ENCODE data around the gene LDB3. TPM values are rescaled to one million over a fixed set of nuclear protein-coding genes. Genes with fewer than 3 reads are reported as not detected.

LDB3 gene
- total RNA-seq, 1 experiment from 2014 or later: 0.03 TPM

DNA sequence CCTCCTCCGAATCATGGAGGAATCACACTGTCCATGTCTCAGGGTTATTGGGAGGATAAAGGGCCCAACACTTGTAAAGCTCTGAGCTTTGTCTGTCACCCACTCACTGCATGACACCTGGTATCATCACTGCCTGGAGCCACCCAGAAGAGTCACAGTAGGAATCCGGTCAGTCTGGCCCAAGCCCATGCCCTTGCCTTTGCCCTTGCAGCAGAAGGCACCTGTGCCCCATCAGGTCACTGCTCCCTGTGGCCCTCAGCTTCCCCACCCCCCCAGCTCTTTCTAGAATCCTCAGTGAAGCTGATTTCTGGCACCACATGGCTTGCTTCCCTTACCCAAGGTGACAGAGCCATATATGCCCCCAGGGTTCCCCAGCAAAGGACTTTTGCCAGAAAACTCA is 14.4 kb downstream of the LDB3 start:
- no peaks in the 10 kb centered on the region for H3K36me3 ChIP-seq (replicated peaks; ENCODE audit: control insufficient read depth, insufficient read depth, low read length)
- H3K27me3 ChIP-seq (ENCODE audit: control insufficient read depth, insufficient read depth, low read length): no peaks in the 10 kb centered on the region
- no peak overlapping the region for H3K4me3 ChIP-seq (ENCODE audit: insufficient read depth, low read depth, low read length)
- no peak for DNase-seq

DNA sequence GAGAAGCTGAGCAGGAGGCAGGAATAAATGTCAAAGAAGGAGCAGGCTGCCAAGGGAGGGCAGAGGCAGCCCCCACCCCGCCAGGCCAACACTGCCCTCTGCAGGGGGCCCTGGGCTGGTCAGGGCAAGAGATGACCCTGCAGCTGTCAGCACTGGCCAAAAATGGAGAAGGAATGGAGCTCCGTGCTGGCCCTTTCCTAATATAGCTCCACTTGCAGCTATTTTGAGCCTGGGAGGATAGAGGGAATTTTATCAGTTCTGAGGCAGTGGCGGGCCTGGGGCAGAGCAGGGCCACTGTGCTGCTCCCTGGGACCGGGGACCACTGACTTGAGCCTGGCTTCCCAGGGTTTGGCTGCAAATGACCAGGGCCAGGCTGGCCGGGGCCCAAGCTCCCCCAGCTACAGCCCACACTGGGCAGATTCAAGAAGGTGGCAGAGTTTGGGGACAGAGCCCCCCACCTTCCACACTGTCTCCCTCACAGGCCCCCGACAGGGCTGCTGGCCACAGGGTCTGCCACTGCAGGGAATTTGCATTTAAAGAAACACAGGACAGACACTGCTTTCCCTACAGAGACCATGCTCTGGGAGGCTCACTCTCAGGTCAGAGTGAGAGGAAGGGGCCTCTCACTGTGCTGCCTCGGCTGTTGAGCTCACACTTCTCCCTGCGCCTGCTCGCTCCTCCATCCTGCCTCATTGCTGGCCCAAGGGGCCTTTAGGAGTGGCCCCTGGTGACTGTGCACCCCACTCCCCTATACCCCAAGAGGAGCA is 16.2 kb downstream of the LDB3 start:
- no peaks in the 10 kb centered on the region for H3K36me3 ChIP-seq (replicated peaks; ENCODE audit: control insufficient read depth, insufficient read depth, low read length)
- no peaks in the 10 kb centered on the region for H3K27me3 ChIP-seq (ENCODE audit: control insufficient read depth, insufficient read depth, low read length)
- H3K4me3 ChIP-seq (ENCODE audit: insufficient read depth, low read depth, low read length): no peak overlapping the region
- peak; percentile 90 for DNase-seq

GRCh38 chr10:86685416-86685815 is 17.1 kb downstream of the LDB3 start:
- Histone ChIP-seq H3K27me3 (ENCODE audit: control insufficient read depth, insufficient read depth, low read length) (no peaks in the 10 kb centered on the region), H3K36me3 (replicated peaks; ENCODE audit: control insufficient read depth, insufficient read depth, low read length) (no peaks in the 10 kb centered on the region), H3K4me3 (ENCODE audit: insufficient read depth, low read depth, low read length) (no peak overlapping the region)
- DNase-seq: no peak

GRCh38 chr10:86685893-86686632 is 17.8 kb downstream of the LDB3 start:
- no peak overlapping the region for H3K4me3 ChIP-seq (ENCODE audit: insufficient read depth, low read depth, low read length)
- DNase-seq: no peak
- no peaks in the 10 kb centered on the region for H3K36me3 ChIP-seq (replicated peaks; ENCODE audit: control insufficient read depth, insufficient read depth, low read length)
- H3K27me3 ChIP-seq (ENCODE audit: control insufficient read depth, insufficient read depth, low read length): no peaks in the 10 kb centered on the region

DNA sequence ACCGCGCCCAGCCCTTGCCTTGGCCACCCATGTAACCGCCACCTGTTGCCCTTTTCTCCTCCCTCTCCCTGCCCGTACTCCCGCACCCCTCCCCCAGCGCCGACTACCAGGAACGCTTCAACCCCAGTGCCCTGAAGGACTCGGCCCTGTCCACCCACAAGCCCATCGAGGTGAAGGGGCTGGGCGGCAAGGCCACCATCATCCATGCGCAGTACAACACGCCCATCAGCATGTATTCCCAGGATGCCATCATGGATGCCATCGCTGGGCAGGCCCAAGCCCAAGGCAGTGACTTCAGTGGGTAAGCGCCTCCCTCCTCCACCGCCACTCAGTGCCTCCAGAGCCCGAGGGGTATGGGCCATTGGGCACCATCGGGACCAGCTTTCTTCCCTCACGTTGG is 18.7 kb downstream of the LDB3 start:
- no peak for DNase-seq
- Histone ChIP-seq H3K27me3 (ENCODE audit: control insufficient read depth, insufficient read depth, low read length) (no peaks in the 10 kb centered on the region), H3K36me3 (replicated peaks; ENCODE audit: control insufficient read depth, insufficient read depth, low read length) (no peaks in the 10 kb centered on the region), H3K4me3 (ENCODE audit: insufficient read depth, low read depth, low read length) (no peak overlapping the region)

GRCh38 chr10:86687750-86688149 is 19.4 kb downstream of the LDB3 start:
- Histone ChIP-seq H3K27me3 (ENCODE audit: control insufficient read depth, insufficient read depth, low read length) (no peaks in the 10 kb centered on the region), H3K4me3 (ENCODE audit: insufficient read depth, low read depth, low read length) (no peak overlapping the region), H3K36me3 (replicated peaks; ENCODE audit: control insufficient read depth, insufficient read depth, low read length) (no peaks in the 10 kb centered on the region)
- DNase-seq: no peak

GRCh38 chr10:86688398-86688921 is 20.1 kb downstream of the LDB3 start:
- Histone ChIP-seq H3K4me3 (ENCODE audit: insufficient read depth, low read depth, low read length) (no peak overlapping the region), H3K27me3 (ENCODE audit: control insufficient read depth, insufficient read depth, low read length) (no peaks in the 10 kb centered on the region)
- DNase-seq: peak; percentile 91

GRCh38 chr10:86689146-86689545 is 20.8 kb downstream of the LDB3 start:
- DNase-seq: no peak
- Histone ChIP-seq H3K36me3 (replicated peaks; ENCODE audit: control insufficient read depth, insufficient read depth, low read length) (no peaks in the 10 kb centered on the region), H3K4me3 (ENCODE audit: insufficient read depth, low read depth, low read length) (no peak overlapping the region), H3K27me3 (ENCODE audit: control insufficient read depth, insufficient read depth, low read length) (no peaks in the 10 kb centered on the region)

More at GRCh38 chr10:86688398-86688921, 20.1 kb downstream of the LDB3 start:
- H3K36me3 ChIP-seq (replicated peaks; ENCODE audit: control insufficient read depth, insufficient read depth, low read length): no peaks in the 10 kb centered on the region

- H3K36me3 ChIP-seq (replicated peaks; ENCODE audit: control insufficient read depth, insufficient read depth, low read length): no peaks in the 10 kb centered on the region
- DNase-seq: no peak
- no peak overlapping the region for H3K4me3 ChIP-seq (ENCODE audit: insufficient read depth, low read depth, low read length)
- H3K27me3 ChIP-seq (ENCODE audit: control insufficient read depth, insufficient read depth, low read length): no peaks in the 10 kb centered on the region
Observed at GRCh38 chr10:86690231-86690630, 21.9 kb downstream of the LDB3 start.

GRCh38 chr10:86690657-86691084 is 22.4 kb downstream of the LDB3 start:
- H3K27me3 ChIP-seq (ENCODE audit: control insufficient read depth, insufficient read depth, low read length): no peaks in the 10 kb centered on the region
- no peaks in the 10 kb centered on the region for H3K36me3 ChIP-seq (replicated peaks; ENCODE audit: control insufficient read depth, insufficient read depth, low read length)
- H3K4me3 ChIP-seq (ENCODE audit: insufficient read depth, low read depth, low read length): no peak overlapping the region
- DNase-seq: no peak

GRCh38 chr10:86691333-86692022 is 23.2 kb downstream of the LDB3 start:
- Histone ChIP-seq H3K4me3 (ENCODE audit: insufficient read depth, low read depth, low read length) (no peak overlapping the region), H3K27me3 (ENCODE audit: control insufficient read depth, insufficient read depth, low read length) (no peaks in the 10 kb centered on the region), H3K36me3 (replicated peaks; ENCODE audit: control insufficient read depth, insufficient read depth, low read length) (no peaks in the 10 kb centered on the region)
- DNase-seq: no peak

- DNase-seq: no peak
- Histone ChIP-seq H3K27me3 (ENCODE audit: control insufficient read depth, insufficient read depth, low read length) (no peaks in the 10 kb centered on the region), H3K36me3 (replicated peaks; ENCODE audit: control insufficient read depth, insufficient read depth, low read length) (no peaks in the 10 kb centered on the region), H3K4me3 (ENCODE audit: insufficient read depth, low read depth, low read length) (no peak overlapping the region)
Observed at GRCh38 chr10:86692023-86692514, 23.8 kb downstream of the LDB3 start.

- no peaks in the 10 kb centered on the region for H3K36me3 ChIP-seq (replicated peaks; ENCODE audit: control insufficient read depth, insufficient read depth, low read length)
- no peaks in the 10 kb centered on the region for H3K27me3 ChIP-seq (ENCODE audit: control insufficient read depth, insufficient read depth, low read length)
- no peak for DNase-seq
- no peak overlapping the region for H3K4me3 ChIP-seq (ENCODE audit: insufficient read depth, low read depth, low read length)
Observed at GRCh38 chr10:86692664-86693063, 24.4 kb downstream of the LDB3 start.

DNA sequence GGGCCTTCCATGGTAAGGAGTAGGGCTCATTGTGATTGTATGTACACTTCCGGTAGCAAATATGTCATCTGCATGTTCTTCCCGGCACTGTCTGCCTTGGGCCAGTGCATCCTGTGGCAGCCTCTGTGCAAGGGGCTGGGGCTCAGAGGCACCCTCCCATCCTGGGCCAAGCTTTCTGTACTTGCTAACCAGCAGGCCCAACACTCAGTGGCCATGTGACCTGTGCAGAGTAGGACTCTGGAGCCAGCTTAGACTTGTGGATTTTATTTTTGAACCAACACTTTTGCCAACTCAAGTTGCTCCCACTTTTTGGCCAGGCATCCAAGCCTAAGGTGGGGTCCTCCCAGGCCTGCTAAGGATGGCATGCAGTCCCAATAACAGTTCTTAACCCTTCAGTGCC is 25.0 kb downstream of the LDB3 start:
- Histone ChIP-seq H3K27me3 (ENCODE audit: control insufficient read depth, insufficient read depth, low read length) (no peaks in the 10 kb centered on the region), H3K4me3 (ENCODE audit: insufficient read depth, low read depth, low read length) (no peak overlapping the region), H3K36me3 (replicated peaks; ENCODE audit: control insufficient read depth, insufficient read depth, low read length) (no peaks in the 10 kb centered on the region)
- DNase-seq: no peak

Data from H7 (cell line).